Activated CD4-positive, alpha-beta T cell treated with anti-CD3 and anti-CD28 coated beads for 4 hours (primary cell): ENCODE measurements around the gene PPP2R2C.

Experiments
- DNase-seq, 2 donors: peaks; one replicate each; pipeline ENCODE4 v3.0.0-alpha.2; 2020

Gene PPP2R2C

DNA sequence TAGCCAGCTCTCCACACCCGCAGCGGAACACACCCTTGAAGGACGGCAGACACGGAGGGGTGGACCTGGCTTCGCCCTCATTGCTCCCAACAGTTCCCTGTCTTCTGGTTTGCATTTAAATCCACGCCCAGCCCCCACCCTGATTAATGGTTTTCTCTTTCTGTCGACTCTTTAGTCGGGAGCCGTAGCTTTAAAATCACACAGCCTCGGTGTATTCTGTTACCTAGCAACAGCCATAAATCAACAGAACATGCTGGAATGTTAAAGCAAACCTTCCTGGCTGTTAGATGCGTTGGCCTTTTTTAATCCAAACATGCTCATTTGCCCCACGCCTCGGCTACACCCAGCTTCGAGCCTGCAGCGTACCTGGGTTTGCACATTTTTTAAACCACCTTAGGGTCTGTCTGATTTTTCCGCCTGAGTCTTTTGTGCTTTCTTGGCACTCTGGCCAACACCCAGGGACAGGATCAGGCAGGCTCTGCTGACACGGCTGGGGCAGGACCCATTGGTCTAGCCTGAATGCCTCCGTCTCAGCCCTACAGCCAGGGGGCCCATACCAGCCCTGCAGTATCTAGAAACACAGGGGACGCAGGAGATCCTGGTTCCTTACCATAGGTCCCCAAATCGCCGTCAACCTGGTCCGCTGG lies 21.4 kb upstream of the PPP2R2C start:
- no peak for DNase-seq

GRCh38 chr4:6492861-6493657 lies 20.6 kb upstream of the PPP2R2C start:
- no peak for DNase-seq

GRCh38 chr4:6492027-6492590 lies 19.7 kb upstream of the PPP2R2C start:
- no peak for DNase-seq

DNA sequence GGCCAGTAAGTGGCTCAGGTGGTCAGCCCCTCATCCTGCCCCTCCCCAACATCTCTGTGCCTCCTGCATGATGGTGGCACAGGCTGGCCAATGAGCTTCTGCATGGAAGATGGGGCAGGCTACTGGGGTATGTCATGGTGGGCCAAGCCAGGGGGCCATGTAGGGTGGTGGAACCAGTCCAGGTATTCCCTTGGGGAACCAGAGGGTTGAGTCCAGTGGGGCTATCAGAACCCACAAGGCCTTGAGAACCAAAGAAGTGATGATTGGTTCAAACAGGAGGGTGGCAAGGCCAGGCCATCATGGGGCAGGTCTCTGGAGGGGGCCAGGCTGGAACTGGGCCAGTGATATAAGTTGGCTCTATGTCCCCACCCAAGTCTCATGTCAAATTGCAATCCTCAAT lies 18.8 kb upstream of the PPP2R2C start:
- DNase-seq, result no peak

DNA sequence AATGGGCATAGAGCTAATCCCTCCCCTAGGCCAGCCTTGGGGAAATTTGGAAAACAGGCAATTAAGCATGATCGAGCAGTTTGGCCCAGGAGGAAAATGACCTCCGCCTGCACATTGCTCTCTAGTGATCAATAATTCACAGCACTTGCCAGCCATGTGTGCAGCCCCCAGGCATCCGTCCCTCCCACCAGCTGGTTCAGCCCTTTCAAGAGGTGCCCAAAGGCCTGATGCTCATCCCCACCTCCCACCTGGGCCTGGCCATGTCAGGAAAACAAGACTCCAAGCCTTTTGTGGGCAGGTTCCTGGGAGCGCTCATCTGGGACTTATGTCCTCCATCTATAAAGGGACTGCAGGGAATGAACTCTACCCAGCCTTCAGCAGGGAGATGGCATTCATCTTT lies 17.5 kb upstream of the PPP2R2C start:
- no peak for DNase-seq

DNA sequence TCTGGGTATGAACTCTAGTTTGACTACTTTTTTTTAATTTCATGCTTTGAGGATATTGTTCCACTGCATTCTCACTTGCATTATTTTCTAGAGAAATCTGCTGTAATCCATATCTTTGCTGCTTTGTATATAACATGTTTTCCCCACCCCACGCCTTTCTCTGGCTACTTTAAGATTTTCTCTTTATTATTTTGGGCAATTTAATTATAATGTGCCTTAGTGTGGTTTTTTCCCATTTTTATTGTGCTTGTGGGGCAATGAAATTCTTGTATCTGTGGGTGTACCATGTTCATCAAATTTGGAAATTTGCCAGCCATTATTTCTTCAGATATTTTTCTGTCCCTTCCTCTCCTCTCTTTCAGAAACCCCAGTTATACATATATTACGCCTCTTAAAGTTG lies 15.1 kb upstream of the PPP2R2C start:
- DNase-seq, result no peak

- no peak for DNase-seq
These were observed 8.2 kb upstream of the PPP2R2C start for GRCh38 chr4:6480534-6481088.

DNA sequence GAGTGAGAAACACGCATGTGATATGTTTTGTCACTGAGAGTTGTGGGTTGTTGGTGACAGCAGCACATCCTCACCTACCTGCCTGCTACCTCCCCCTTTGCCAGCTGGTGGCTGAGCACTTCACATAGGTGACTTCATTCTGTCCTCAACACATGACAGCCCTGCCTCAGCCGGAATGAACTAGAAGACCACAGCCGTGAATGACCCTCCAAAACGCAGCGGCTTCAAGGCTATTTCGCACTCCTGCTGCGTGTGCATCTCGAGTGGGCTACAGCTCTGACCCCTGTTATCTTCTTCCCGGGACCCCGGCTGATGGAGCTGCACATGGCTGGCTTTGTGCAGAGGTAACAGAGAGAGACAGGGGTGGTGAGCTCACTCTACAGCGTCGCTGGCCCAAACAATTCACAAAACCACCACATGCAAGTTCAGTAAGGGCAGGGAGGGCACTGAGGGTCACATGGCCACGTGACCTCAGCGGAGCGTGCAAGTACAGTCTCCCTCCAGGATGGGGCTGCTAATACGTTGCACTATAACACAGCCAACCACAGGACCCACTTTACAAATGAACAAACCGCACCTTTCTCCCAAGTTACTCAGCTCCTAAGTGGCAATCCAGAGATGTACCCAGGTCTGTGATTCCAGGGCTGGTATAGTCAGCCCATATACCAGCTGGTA lies 6.3 kb upstream of the PPP2R2C start:
- no peak for DNase-seq

DNA sequence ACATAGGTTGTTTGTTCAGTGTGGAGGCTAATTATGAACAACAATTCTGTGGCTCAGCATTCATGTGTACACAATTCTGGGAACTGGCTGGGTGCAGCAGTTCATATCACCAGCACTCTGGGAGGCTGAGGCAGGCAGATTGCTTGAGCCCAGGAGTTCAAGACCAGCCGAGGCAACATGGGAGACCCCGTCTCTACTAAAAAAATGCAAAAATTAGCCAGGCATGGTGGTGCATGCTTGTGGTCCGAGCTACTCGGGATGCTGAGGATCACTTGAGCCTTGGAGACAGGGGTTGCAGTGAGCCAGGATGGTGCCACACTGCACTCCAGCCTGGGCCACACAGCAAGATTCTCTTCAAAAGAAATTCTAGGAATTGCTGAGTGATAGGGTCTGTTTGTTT lies 4.5 kb upstream of the PPP2R2C start:
- DNase-seq, result no peak

DNA sequence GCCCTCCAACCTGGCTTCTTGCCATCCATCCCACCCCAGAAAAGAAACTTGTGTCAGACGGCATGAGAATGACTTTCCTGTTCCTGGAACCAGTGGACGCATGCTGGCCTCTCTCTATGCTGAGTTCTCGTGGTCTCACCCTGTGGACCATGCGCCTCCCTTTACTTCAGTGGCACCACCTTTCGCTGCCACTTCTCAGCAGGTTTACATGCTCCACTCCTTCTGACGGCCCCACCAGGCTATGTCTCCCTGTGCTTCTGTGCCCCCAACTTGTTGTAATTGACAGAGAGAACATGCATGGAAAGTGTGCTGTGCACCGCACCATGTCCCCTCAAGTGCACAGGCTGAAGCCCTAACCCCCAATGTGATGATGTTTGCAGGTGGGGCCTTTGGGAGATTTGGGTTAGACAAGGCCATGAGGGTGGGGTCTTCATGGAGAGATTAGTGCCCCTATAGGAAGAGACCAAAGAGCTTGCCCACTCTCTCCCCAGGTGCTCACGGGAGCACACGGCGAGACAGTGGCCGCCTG lies 3.1 kb upstream of the PPP2R2C start:
- no peak for DNase-seq

- no peak for DNase-seq
These were observed 2.5 kb upstream of the PPP2R2C start for GRCh38 chr4:6474705-6475457.

- DNase-seq, result no peak
These were observed 1.7 kb upstream of the PPP2R2C start for GRCh38 chr4:6474053-6474568.

DNA sequence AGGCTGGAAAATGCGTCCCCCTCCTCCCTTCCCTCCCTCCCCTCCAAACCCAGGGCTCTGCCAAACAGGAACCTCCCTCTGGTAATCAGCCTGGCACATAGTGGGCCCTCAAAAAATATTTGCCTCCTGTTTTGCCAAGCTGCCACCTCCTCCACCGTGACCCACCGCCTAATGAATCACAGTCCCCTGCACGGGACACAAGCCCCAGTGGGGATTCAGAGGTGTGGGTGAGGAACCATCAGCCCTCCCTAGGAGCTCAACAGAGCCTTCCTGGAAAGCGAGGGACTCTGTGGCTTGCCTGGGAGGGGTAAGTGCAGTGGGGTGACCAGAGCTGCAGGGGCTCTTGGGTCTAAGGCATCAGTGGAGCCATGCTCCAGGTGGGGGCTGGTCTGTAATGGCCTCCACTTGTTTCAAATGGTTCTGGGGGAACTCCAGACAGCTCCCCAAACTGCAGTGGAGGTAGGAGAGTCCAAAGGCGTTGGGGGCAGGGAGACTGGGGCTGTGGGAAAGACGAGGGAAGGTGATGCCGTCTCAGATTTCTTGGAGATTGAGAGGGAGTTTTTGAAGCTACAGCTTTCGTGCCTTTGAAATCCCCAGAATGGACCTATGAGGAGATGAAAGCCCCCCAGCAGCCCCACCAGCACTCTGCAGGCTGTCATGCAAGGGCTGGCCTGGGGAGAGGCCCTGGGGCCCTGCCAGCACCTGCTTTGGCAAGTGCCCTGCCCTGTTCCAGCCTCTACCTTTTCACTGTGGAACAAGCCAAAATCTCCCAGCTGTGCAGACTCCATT lies 1.0 kb upstream of the PPP2R2C start:
- DNase-seq, result no peak

- DNase-seq, result no peak
These were observed 417 bp downstream of the PPP2R2C start for GRCh38 chr4:6472008-6472386.

DNA sequence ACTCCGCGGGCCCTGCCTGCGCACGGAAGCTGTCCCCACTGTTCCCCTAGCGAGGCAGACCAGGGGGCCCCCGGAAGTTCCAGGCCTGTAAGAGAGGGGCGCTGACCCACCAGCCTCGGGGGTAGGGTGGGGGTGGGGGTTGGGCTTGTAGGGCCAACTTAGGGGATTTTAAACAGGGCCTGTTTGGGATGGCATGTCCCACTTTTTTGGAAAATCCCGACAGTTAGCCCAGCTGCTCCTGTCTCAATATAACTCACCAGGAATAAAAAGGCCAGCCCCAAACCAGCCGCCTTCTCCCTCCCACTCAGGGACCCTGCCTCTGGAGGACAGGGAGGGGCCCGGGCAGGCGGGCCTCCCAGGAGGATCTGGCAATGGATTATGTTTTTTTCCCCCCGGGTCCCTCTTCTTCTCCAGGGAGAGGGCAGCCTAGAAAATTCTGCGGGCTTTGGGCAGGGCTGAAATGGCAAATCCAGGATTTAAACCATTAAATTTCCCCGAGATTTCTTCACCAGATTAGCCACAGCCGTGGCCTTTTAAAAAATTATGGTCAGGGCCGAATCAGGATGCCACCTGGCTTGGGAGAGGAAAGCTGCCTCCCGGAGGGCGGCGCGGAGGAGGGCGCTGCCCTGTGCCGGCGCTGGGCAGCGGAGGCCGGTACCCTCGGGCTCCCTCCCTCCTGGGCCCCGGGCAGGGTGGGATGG lies 957 bp downstream of the PPP2R2C start:
- DNase-seq, result no peak

- DNase-seq, result no peak
These were observed 1.7 kb downstream of the PPP2R2C start for GRCh38 chr4:6470502-6471306.

GRCh38 chr4:6469898-6470501 lies 2.4 kb downstream of the PPP2R2C start:
- no peak for DNase-seq

- DNase-seq, result no peak
These were observed 3.3 kb downstream of the PPP2R2C start for GRCh38 chr4:6469144-6469543.

DNA sequence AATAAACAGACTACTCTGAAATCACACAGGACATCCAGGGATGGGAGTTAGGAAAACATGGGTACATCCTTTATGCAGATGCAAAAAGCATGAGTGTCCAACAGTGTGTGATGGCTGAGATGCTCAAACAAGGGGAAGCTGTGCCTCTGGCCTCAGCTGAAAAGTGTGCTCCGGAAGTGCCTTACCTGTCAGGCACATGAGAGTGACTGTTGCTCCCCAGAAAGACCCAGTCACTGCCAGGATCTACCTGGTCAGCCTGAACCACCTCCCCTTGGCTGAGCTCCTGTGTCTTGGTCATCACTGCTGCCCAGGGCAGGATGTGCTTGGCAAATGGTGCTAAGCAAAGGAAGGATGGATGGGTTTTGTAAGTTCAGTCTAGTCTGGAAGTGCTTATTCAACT lies 4.0 kb downstream of the PPP2R2C start:
- DNase-seq, result no peak
